22Rv1 (cell line): Measurements from ENCODE around the gene SMAD1.

Experiments
- H3K27ac ChIP-seq: fragments of 450-650 bp; 2 replicates; pipeline ENCODE4 v1.5.1; 2017
- CTCF ChIP-seq: fragments of 450-650 bp; IDR thresholded peaks from 2 replicates; pipeline ENCODE4 v1.5.1; 2017; ENCODE audit warnings: mild to moderate bottlenecking
- ZFX ChIP-seq: fragments of 450-650 bp; IDR thresholded peaks from 2 replicates; pipeline ENCODE4 v1.6.1; 2017; ENCODE audit warnings: antibody characterized with exemption, borderline replicate concordance

SMAD1 gene

DNA sequence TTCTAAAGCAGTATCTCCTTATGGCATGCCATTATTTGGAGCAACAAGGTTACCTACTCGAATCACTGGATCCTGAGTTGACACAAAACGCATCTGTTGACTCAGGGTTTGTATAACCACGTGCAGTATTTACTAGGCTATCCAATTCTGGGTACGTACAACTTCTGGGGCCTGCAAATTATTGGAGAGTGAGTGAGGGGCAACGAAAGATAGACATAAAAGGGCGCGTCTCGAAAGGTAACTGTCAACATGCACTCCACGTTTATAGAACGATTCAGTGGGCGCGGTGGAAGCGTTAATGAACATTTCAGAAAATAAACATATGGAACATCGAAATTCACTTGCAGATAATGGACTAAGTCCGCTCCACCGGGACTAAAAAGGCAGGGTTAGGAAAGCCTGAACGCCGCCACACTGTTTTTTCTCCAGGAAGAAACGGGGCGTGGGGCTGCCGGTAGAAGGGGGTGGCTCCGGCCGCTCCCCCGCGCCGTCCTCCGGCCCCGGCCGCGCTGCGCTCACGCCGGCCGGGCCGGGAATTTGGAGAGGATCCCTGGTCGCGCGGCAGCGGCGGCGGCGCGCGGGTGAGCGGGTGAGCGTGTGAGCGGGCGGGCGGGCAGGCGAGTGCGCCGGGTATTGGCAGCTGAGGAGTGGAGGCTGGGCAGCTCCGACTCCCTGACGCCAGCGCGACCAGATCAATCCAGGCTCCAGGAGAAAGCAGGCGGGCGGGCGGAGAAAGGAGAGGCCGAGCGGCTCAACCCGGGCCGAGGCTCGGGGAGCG lies at the start of gene SMAD1:
TSS of gene SMAD1 (plus strand) at position 690 of the 778 bp plus-strand sequence. CDS start 32,761 bp downstream, outside the sequence.
- no peak for TF ChIP-seq ZFX
- no peak for TF ChIP-seq CTCF
- peak within 1 kb of the TSS; percentile 86 for H3K27ac ChIP-seq

GRCh38 chr4:145433684-145434083 lies 48.0 kb upstream of the SMAD1 start:
- H3K27ac ChIP-seq = no peak overlapping the region
- TF ChIP-seq CTCF (no peak), ZFX (no peak)

GRCh38 chr4:145435646-145436045 lies 46.0 kb upstream of the SMAD1 start:
- TF ChIP-seq CTCF (no peak), ZFX (no peak)

GRCh38 chr4:145436114-145436513 lies 45.5 kb upstream of the SMAD1 start:
- no peak overlapping the region for H3K27ac ChIP-seq
- TF ChIP-seq ZFX = no peak
- TF ChIP-seq CTCF = no peak

More at GRCh38 chr4:145435646-145436045, 46.0 kb upstream of the SMAD1 start:
- H3K27ac ChIP-seq = no peak overlapping the region

- no peak for TF ChIP-seq ZFX
- TF ChIP-seq CTCF = no peak
- H3K27ac ChIP-seq = no peak overlapping the region
These were observed 44.9 kb upstream of the SMAD1 start for GRCh38 chr4:145436796-145437195.

GRCh38 chr4:145437466-145437865 lies 44.2 kb upstream of the SMAD1 start:
- H3K27ac ChIP-seq = no peak overlapping the region
- TF ChIP-seq CTCF = no peak
- no peak for TF ChIP-seq ZFX

DNA sequence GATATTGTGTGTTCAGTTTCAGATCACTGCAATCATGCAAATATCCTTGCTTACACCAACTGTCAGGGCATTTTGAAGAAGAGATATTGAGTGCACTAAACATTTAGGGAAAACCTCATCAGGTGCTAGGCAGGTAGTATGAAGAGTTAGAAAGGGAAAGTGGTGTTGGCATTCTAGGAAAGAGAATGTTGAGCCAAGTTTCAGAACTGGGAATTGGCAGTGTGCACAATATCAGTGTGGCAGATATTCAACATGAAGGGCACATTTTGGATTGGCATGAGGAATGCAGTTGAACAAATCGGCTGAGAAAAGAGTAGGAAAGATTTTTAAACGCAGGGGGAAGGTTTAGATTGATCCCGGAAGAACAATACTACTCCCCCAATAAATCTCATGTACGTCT lies 43.4 kb upstream of the SMAD1 start:
- no peak overlapping the region for H3K27ac ChIP-seq
- TF ChIP-seq ZFX = no peak
- no peak for TF ChIP-seq CTCF
